KG1 (cell line): ENCODE data around the gene TAF3.

Source experiments
- DNase-seq: peaks from one replicate; lab custom pipeline; 2025; lab: John Stamatoyannopoulos, UW

Gene TAF3

GRCh38 chr10:7876541-7877127 is 58.3 kb downstream of the TAF3 start:
- no peak for DNase-seq

GRCh38 chr10:7881119-7881518 is 62.8 kb downstream of the TAF3 start:
- no peak for DNase-seq

GRCh38 chr10:7886056-7886455 is 67.8 kb downstream of the TAF3 start:
- no peak for DNase-seq

- no peak for DNase-seq
These were observed 69.0 kb downstream of the TAF3 start for GRCh38 chr10:7887174-7887816.

GRCh38 chr10:7889947-7890542 is 71.7 kb downstream of the TAF3 start:
- no peak for DNase-seq

GRCh38 chr10:7890781-7891180 is 72.5 kb downstream of the TAF3 start:
- no peak for DNase-seq

GRCh38 chr10:7891634-7892033 is 73.3 kb downstream of the TAF3 start:
- no peak for DNase-seq

GRCh38 chr10:7892146-7892545 is 73.8 kb downstream of the TAF3 start:
- DNase-seq: no peak

- no peak for DNase-seq
These were observed 77.4 kb downstream of the TAF3 start for GRCh38 chr10:7895699-7896090.

- no peak for DNase-seq
These were observed 78.0 kb downstream of the TAF3 start for GRCh38 chr10:7896297-7896696.

GRCh38 chr10:7901256-7901655 is 83.0 kb downstream of the TAF3 start:
- no peak for DNase-seq

GRCh38 chr10:7902413-7902812 is 84.1 kb downstream of the TAF3 start:
- DNase-seq: no peak

GRCh38 chr10:7903851-7904250 is 85.5 kb downstream of the TAF3 start:
- DNase-seq: no peak

- DNase-seq: no peak
These were observed 87.8 kb downstream of the TAF3 start for GRCh38 chr10:7906128-7906527.

- no peak for DNase-seq
These were observed 90.4 kb downstream of the TAF3 start for GRCh38 chr10:7908541-7909210.

- DNase-seq: no peak
These were observed 95.0 kb downstream of the TAF3 start for GRCh38 chr10:7913126-7913872.

GRCh38 chr10:7915923-7916536 is 97.7 kb downstream of the TAF3 start:
- DNase-seq: no peak

- DNase-seq: no peak
These were observed 99.4 kb downstream of the TAF3 start for GRCh38 chr10:7917736-7918135.

GRCh38 chr10:7922707-7923106 is 104.4 kb downstream of the TAF3 start:
- DNase-seq: no peak

- DNase-seq: no peak
These were observed 110.2 kb downstream of the TAF3 start for GRCh38 chr10:7928536-7928935.

GRCh38 chr10:7932301-7933036 is 114.2 kb downstream of the TAF3 start:
- DNase-seq: no peak
